H1 (cell line): ENCODE data around the gene ARHGAP28. TPM values are rescaled to one million over a fixed set of nuclear protein-coding genes. Genes with fewer than 3 reads are reported as not detected.

Experiments used
- CTCF ChIA-PET: fragments of 300-600 bp; sonication (Branson Sonifier 250); formaldehyde crosslinking; loops from one replicate; lab custom pipeline; 2021; ENCODE audit not compliant: partially characterized antibody; lab: Charles Lee
- POLR2A ChIA-PET: fragments of 300-600 bp; sonication (Branson Sonifier 250); formaldehyde crosslinking; loops from one replicate; lab custom pipeline; 2021; ENCODE audit warnings: inconsistent platforms; ENCODE audit not compliant: partially characterized antibody; lab: Charles Lee
- DNase-seq, 2 experiments: peaks; one replicate each; pipeline versions ENCODE4 v3.0.0 to v3.0.0-alpha.2; 2010 to 2022; ENCODE audit warnings: low spot score in 2 of 2, low read depth in 1 of 2, mixed read lengths in 1 of 2
- FAIRE-seq: peaks from 2 replicates; lab custom pipeline; 2011; peaks lifted over from hg19 to GRCh38; lab: Jason Lieb, UNC
- H2AFZ ChIP-seq: 2 replicates; pipeline ENCODE4 v1.8.1; 2012; ENCODE audit warnings: low read length, inconsistent platforms
- H2AK5ac ChIP-seq: 2 replicates; pipeline ENCODE4 v1.6.1; 2013; ENCODE audit warnings: low read depth, low read length
- H2BK120ac ChIP-seq: replicated peaks from 2 replicates; pipeline ENCODE3; 2013; ENCODE audit warnings: low read depth, low read length, inconsistent platforms
- H2BK12ac ChIP-seq: 2 replicates; pipeline ENCODE4 v1.6.1; 2013; ENCODE audit warnings: low read depth, low read length
- H2BK15ac ChIP-seq: 2 replicates; pipeline ENCODE4 v1.6.1; 2013; ENCODE audit warnings: low read length
- H2BK20ac ChIP-seq: 2 replicates; pipeline ENCODE4 v1.6.1; 2013; ENCODE audit warnings: low read length
- H2BK5ac ChIP-seq: 2 replicates; pipeline ENCODE4 v1.6.1; 2013; ENCODE audit warnings: low read depth, low read length
- H3K14ac ChIP-seq: 2 replicates; pipeline ENCODE4 v1.6.1; 2013; ENCODE audit warnings: inconsistent platforms; ENCODE audit not compliant: insufficient read length
- H3K18ac ChIP-seq: 2 replicates; pipeline ENCODE4 v1.6.1; 2013; ENCODE audit warnings: low read length; ENCODE audit errors: extremely low read depth
- H3K23ac ChIP-seq: 2 replicates; pipeline ENCODE4 v1.6.1; 2013; ENCODE audit warnings: inconsistent platforms; ENCODE audit not compliant: insufficient read length
- H3K23me2 ChIP-seq: 2 replicates; pipeline ENCODE4 v1.6.1; 2013; ENCODE audit warnings: low read depth, low read length
- H3K27ac ChIP-seq: 2 replicates; pipeline ENCODE4 v1.6.1; 2011; ENCODE audit warnings: low read depth, low read length, inconsistent platforms
- H3K27me3 ChIP-seq, 4 experiments: replicated peaks in 1 of 4; 1 replicate in 1 of 4; 2 replicates in 3 of 4; pipeline versions ENCODE4 v1.6.1 to v1.8.1; 2011 to 2013; ENCODE audit warnings: low read length in 3 of 4, mild to moderate bottlenecking in 3 of 4, inconsistent platforms in 2 of 4, mixed read lengths in 2 of 4, moderate library complexity in 1 of 4; ENCODE audit not compliant: control insufficient read depth in 3 of 4, insufficient read depth in 3 of 4; ENCODE audit errors: extremely low read depth in 1 of 4
- H3K36me3 ChIP-seq, 4 experiments: 2 replicates each; pipeline versions ENCODE4 v1.6.1 to v1.8.1; 2011 to 2013; ENCODE audit warnings: mild to moderate bottlenecking in 4 of 4, low read length in 3 of 4, moderate library complexity in 2 of 4, control low read depth in 1 of 4, inconsistent platforms in 1 of 4; ENCODE audit not compliant: insufficient read depth in 4 of 4, control insufficient read depth in 2 of 4
- H3K4ac ChIP-seq: replicated peaks from 2 replicates; pipeline ENCODE3; 2013; ENCODE audit warnings: low read length, low read depth, mixed read lengths, inconsistent platforms; ENCODE audit not compliant: insufficient read length
- H3K4me1 ChIP-seq, 4 experiments: replicated peaks in 1 of 4; 1 replicate in 1 of 4; 2 replicates in 3 of 4; pipeline versions ENCODE4 v1.6.1 to v1.8.1; 2011 to 2013; ENCODE audit warnings: low read length in 3 of 4, inconsistent platforms in 2 of 4, mixed read lengths in 1 of 4; ENCODE audit not compliant: insufficient read depth in 4 of 4, control insufficient read depth in 3 of 4
- H3K4me2 ChIP-seq, 2 experiments: 2 replicates each; pipeline versions ENCODE4 v1.6.1 to v1.8.1; 2011 to 2013; ENCODE audit warnings: low read depth in 2 of 2, low read length in 2 of 2, control low read depth in 1 of 2, inconsistent platforms in 1 of 2, mild to moderate bottlenecking in 1 of 2; ENCODE audit not compliant: insufficient read depth in 1 of 2
- H3K4me3 ChIP-seq, 4 experiments: fragments of 200-600, 300-600 bp in 1 of 4; sonication (generic), shearing (Covaris generic), sonication (Bioruptor Twin) in 1 of 4; 2 replicates each; pipeline versions ENCODE4 v1.5.1 to v1.8.1; 2011 to 2016; ENCODE audit warnings: low read length in 4 of 4, low read depth in 3 of 4, control low read depth in 2 of 4, inconsistent platforms in 2 of 4, mild to moderate bottlenecking in 2 of 4, mixed read lengths in 1 of 4, moderate library complexity in 1 of 4; ENCODE audit not compliant: insufficient read depth in 2 of 4; ENCODE audit errors: extremely low read depth in 1 of 4
- H3K56ac ChIP-seq: replicated peaks from 2 replicates; pipeline ENCODE3; 2013; ENCODE audit warnings: low read depth, mild to moderate bottlenecking, mixed read lengths, low read length, inconsistent platforms; ENCODE audit not compliant: insufficient read length
- H3K79me1 ChIP-seq: 2 replicates; pipeline ENCODE4 v1.6.1; 2013; ENCODE audit warnings: low read depth, low read length, control low read depth
- H3K79me2 ChIP-seq, 2 experiments: 2 replicates each; pipeline versions ENCODE4 v1.6.1 to v1.8.1; 2012 to 2013; ENCODE audit warnings: low read length in 2 of 2, mild to moderate bottlenecking in 2 of 2, inconsistent platforms in 1 of 2; ENCODE audit not compliant: insufficient read depth in 2 of 2, control insufficient read depth in 1 of 2
- H3K9ac ChIP-seq, 4 experiments: replicated peaks in 1 of 4; 1 replicate in 1 of 4; 2 replicates in 3 of 4; pipeline versions ENCODE4 v1.6.1 to v1.8.1; 2011 to 2013; ENCODE audit warnings: low read depth in 3 of 4, low read length in 3 of 4, control low read depth in 2 of 4, mild to moderate bottlenecking in 2 of 4, moderate library complexity in 2 of 4, inconsistent platforms in 1 of 4; ENCODE audit errors: extremely low read depth in 1 of 4
- H3K9me3 ChIP-seq, 2 experiments: 2 replicates each; pipeline versions ENCODE4 v1.6.1 to v1.8.1; 2012 to 2013; ENCODE audit warnings: mild to moderate bottlenecking in 2 of 2, moderate library complexity in 2 of 2, control low read depth in 1 of 2, inconsistent platforms in 1 of 2, low read depth in 1 of 2, low read length in 1 of 2, mixed read lengths in 1 of 2; ENCODE audit not compliant: insufficient read depth in 2 of 2
- H4K20me1 ChIP-seq, 2 experiments: replicated peaks in 1 of 2; 2 replicates each; pipeline versions ENCODE3 to v1.8.1; 2011 to 2013; ENCODE audit warnings: inconsistent platforms in 2 of 2, low read length in 2 of 2, mild to moderate bottlenecking in 1 of 2; ENCODE audit not compliant: insufficient read depth in 2 of 2, control insufficient read depth in 1 of 2
- H4K5ac ChIP-seq: 2 replicates; pipeline ENCODE4 v1.6.1; 2013; ENCODE audit warnings: low read length, low read depth, mixed read lengths, inconsistent platforms; ENCODE audit not compliant: insufficient read length
- H4K8ac ChIP-seq: 2 replicates; pipeline ENCODE4 v1.8.0; 2013; ENCODE audit warnings: mild to moderate bottlenecking, moderate library complexity, low read length, inconsistent platforms; ENCODE audit not compliant: insufficient read depth; ENCODE audit errors: extremely low read depth
- H4K91ac ChIP-seq: replicated peaks from 2 replicates; pipeline ENCODE3; 2013; ENCODE audit warnings: low read length, mixed read lengths, inconsistent platforms; ENCODE audit not compliant: insufficient read length
- BRCA1 ChIP-seq: IDR thresholded peaks from 2 replicates; pipeline ENCODE4 v1.6.1; 2012; ENCODE audit warnings: low read depth, low read length, improper control_type of control experiment
- CBX5 ChIP-seq: fragments of 300-800, 300-1000 bp; sonication (generic); IDR thresholded peaks from 2 replicates; pipeline ENCODE4 v1.7.1; 2016; ENCODE audit warnings: antibody characterized with exemption, low read length, low read depth
- CEBPB ChIP-seq: IDR thresholded peaks from 2 replicates; pipeline ENCODE4 v1.6.1; 2012; ENCODE audit warnings: low read depth, low read length
- CREB1 ChIP-seq: IDR thresholded peaks from 2 replicates; pipeline ENCODE4 v1.6.1; 2012; ENCODE audit warnings: inconsistent platforms
- HDAC2 ChIP-seq, 2 experiments: fragments of 300-600 bp in 1 of 2; sonication (generic) in 1 of 2; IDR thresholded peaks; 2 replicates each; pipeline ENCODE4 v1.6.1; 2011 to 2012; ENCODE audit warnings: low read depth in 2 of 2, low read length in 2 of 2, mild to moderate bottlenecking in 2 of 2, moderate library complexity in 2 of 2, borderline replicate concordance in 1 of 2, inconsistent platforms in 1 of 2
- NRF1 ChIP-seq: IDR thresholded peaks from 2 replicates; pipeline ENCODE4 v1.6.1; 2011; ENCODE audit warnings: mild to moderate bottlenecking, low read depth, low read length, improper control_type of control experiment
- POLR2AphosphoS5 ChIP-seq: IDR thresholded peaks from 2 replicates; pipeline ENCODE4 v1.6.1; 2011; ENCODE audit warnings: low read depth, low read length
- RBBP5 ChIP-seq: IDR thresholded peaks from 2 replicates; pipeline ENCODE4 v1.7.1; 2012; ENCODE audit warnings: low read depth, mild to moderate bottlenecking, inconsistent platforms, low read length, moderate library complexity, borderline replicate concordance
- RFX5 ChIP-seq: IDR thresholded peaks from 2 replicates; pipeline ENCODE4 v1.6.1; 2011; ENCODE audit warnings: low read depth, low read length, improper control_type of control experiment, borderline replicate concordance
- SIN3A ChIP-seq, 2 experiments: IDR thresholded peaks in 1 of 2; conservative IDR thresholded peaks in 1 of 2; 2 replicates each; pipeline ENCODE4 v1.6.1; 2011 to 2012; ENCODE audit warnings: low read length in 2 of 2, improper control_type of control experiment in 1 of 2, low read depth in 1 of 2, mild to moderate bottlenecking in 1 of 2
- WGBS, 2 experiments: shearing (Covaris generic) in 1 of 2; methylation state at CpG; one replicate each; pipeline versions ENCODE4 v1.1.6 to v1.1.7; 2013 to 2015; ENCODE audit warnings: low lambda C conversion rate in 2 of 2, mixed read lengths in 2 of 2, inconsistent platforms in 1 of 2, low coverage in 1 of 2, missing lambda C conversion rate in 1 of 2; ENCODE audit not compliant: insufficient replicate concordance in 2 of 2, insufficient coverage in 1 of 2, insufficient read length in 1 of 2; ENCODE audit errors: extremely low coverage in 1 of 2, missing lambda C conversion rate in 1 of 2; 5-methylcytosine and 5-hydroxymethylcytosine counted together
- polyA plus RNA-seq, 7 experiments: library from polyadenylated mRNA; depleted of rRNA in 3 of 7; stranded (reverse) in 5 of 7; unstranded in 2 of 7; fragments of >200 nt in 5 of 7; fragments of 200-250 nt in 2 of 7; gene quantifications; 1 replicate in 5 of 7; 2 replicates in 1 of 7; 4 replicates in 1 of 7; pipeline versions ENCODE4 v1.2.1 to v1.2.3, GENCODE V29; 2011 to 2013; ENCODE audit warnings: missing spikeins in 2 of 7, mixed read lengths in 2 of 7
- total RNA-seq: library from RNA; stranded (reverse); fragmentation: NEBNext Ultra II Directional; extraction: Animal tissue kit (Norgen Biotek cat#: 25700); gene quantifications from 2 replicates; pipeline ENCODE4 v1.2.1, GENCODE V29; 2021
- TF ChIP-seq, protein P1 (sequence below): IDR thresholded peaks from 2 replicates; pipeline ENCODE4 v1.6.1; 2012; ENCODE audit warnings: inconsistent platforms
- TF ChIP-seq, protein P2 (sequence below): IDR thresholded peaks from 2 replicates; pipeline ENCODE4 v1.6.1; 2011; ENCODE audit warnings: low read depth, mild to moderate bottlenecking, low read length; ENCODE audit not compliant: insufficient read depth

The ARHGAP28 gene
- total and polyA plus RNA-seq, 2 of the 8 experiments (the other 6 are each of a cell fraction or from before 2014, with no cell fraction given) = 2.9 to 14.4 TPM

DNA sequence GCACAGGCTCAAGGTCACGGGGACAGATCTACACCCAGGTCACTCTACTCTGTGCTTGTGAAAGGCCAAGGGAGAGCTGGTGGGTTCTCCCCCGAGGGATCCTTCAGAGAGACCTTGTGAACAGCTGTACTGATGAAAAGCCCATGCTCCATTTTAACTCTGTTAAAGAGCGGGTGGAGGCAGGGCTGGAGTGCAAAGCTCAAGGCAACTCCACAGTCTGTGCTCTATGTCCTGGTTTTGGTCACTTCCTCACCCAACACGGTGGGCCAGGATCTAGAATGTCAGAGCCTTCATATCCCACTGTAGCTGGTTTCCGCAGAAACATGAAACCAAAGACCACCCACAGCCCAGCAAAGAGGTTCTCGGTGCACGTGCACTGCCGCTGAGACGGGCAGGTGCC, 210.9 kb downstream of the ARHGAP28 start:
- 91% methylated on average over 9 of the region's 9 CpGs; no CpG with 5 or more reads in 1 of the 2 experiments for WGBS, 2 experiments
- Histone ChIP-seq H2BK120ac (no peak overlapping the region), H3K27ac (no peak overlapping the region), H3K14ac (no peak overlapping the region), H2AFZ (no peak overlapping the region), H3K27me3 (no peaks in the 10 kb centered on the region), H2BK5ac (no peak overlapping the region; the same call in 1 of the 2 replicates), H4K5ac (no peak overlapping the region), H3K79me2 (no peaks in the 10 kb centered on the region), H3K4me3 (no peak overlapping the region), H3K79me1 (no peaks in the 10 kb centered on the region), H3K9ac (no peak overlapping the region), H3K23me2 (no peaks in the 10 kb centered on the region; the same call in 1 of the 2 replicates), H3K9me3 (no peaks in the 10 kb centered on the region), H3K56ac (no peak overlapping the region), H3K23ac (no peak overlapping the region), H4K8ac (no peak overlapping the region), H4K91ac (no peak overlapping the region), H2AK5ac (no peak overlapping the region), H3K4me2 (no peak overlapping the region), H3K4ac (no peak overlapping the region), H3K18ac (no peak overlapping the region), H3K36me3 (peaks cover 3 to 16% (median 10%) of the 10 kb centered on the region in 4 experiments), H3K4me1 (no peaks in the 10 kb centered on the region), H4K20me1 (peaks cover 0 to 4% of the 10 kb centered on the region in 2 experiments), H2BK20ac (no peak overlapping the region), H2BK15ac (no peak overlapping the region), H2BK12ac (no peak overlapping the region)
- ChIA-PET POLR2A (no interaction called here), CTCF (interaction anchor here (0.6 to 2.2 kb wide), 4 partner anchors 17 to 237 kb away, joined by 3 to 10 read pairs (median 6); no protein-coding TSS in a partner anchor)
- FAIRE-seq = no peak
- no peak for DNase-seq
- no peak for TF ChIP-seq SIN3A (conservative IDR thresholded peaks at IDR 0.05 in 1 of 2, IDR thresholded peaks at IDR 0.05 in 1 of 2; ENCODE audit: low read depth in 1 of 2, low read length in 2 of 2)
- TF ChIP-seq POLR2AphosphoS5 = no peak
- TF ChIP-seq, protein P1, sequence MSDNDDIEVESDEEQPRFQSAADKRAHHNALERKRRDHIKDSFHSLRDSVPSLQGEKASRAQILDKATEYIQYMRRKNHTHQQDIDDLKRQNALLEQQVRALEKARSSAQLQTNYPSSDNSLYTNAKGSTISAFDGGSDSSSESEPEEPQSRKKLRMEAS = no peak
- no peak for TF ChIP-seq NRF1
- TF ChIP-seq BRCA1 = no peak
- no peak for TF ChIP-seq CREB1
- TF ChIP-seq HDAC2 (IDR thresholded peaks at IDR 0.05; ENCODE audit: borderline replicate concordance in 1 of 2, low read depth in 2 of 2, low read length in 2 of 2) = no peak
- no peak for TF ChIP-seq CEBPB
- no peak for TF ChIP-seq RBBP5
- TF ChIP-seq RFX5 = no peak
- TF ChIP-seq, protein P2, sequence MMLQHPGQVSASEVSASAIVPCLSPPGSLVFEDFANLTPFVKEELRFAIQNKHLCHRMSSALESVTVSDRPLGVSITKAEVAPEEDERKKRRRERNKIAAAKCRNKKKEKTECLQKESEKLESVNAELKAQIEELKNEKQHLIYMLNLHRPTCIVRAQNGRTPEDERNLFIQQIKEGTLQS = no peak
- no peak for TF ChIP-seq CBX5
